HG03342 (cell line): ENCODE data around the gene ARID3C.

Experiments
- ATAC-seq: cut with Tn5 transposase; IDR thresholded peaks from one replicate; pipeline ENCODE4 v1.9.1; 2021; ENCODE audit warnings: mild to moderate bottlenecking, moderate library complexity; ENCODE audit not compliant: unreplicated experiment

Gene ARID3C

DNA sequence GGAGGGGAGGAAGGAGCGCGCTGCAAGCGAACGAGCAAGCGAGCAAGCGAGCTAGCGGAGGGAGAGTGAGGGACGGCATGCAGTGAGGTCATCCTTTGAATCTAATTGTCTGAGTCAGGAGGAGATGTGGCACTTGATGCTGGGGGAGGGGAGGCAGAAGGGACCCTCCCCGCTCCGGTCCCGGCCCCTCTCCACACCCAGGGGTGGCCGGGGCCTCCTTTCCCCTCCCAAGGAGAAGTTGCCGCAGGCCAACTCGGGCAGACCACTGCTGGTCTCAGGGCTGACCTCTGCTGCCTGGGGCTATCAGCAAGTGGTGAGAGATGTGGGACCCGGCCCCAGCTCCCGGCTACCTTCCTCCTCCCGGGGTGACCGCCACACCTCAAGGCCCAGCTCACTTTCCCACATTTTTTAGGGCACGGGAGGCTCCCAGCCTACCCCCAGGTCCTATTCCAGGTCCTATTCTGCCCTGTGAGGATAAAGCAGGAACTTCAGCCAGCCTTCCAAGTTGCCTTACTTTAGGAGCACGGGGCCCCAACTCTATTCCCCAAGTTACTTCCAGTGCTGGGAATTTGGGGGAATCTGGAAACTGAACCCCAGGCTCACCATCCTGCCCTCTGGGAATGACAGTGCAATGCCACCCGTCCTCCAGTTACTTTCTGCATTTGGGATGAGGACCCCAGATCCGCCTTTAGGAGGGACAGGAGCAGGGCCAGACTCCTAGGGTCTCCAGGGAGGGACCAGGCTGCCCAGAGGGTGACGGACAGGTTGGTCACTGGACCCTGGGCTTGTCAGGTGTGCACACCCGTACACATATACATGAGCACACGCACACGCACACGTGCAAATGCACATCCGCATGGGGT, 50.4 kb downstream of the ARID3C start:
- ATAC-seq, result no peak

DNA sequence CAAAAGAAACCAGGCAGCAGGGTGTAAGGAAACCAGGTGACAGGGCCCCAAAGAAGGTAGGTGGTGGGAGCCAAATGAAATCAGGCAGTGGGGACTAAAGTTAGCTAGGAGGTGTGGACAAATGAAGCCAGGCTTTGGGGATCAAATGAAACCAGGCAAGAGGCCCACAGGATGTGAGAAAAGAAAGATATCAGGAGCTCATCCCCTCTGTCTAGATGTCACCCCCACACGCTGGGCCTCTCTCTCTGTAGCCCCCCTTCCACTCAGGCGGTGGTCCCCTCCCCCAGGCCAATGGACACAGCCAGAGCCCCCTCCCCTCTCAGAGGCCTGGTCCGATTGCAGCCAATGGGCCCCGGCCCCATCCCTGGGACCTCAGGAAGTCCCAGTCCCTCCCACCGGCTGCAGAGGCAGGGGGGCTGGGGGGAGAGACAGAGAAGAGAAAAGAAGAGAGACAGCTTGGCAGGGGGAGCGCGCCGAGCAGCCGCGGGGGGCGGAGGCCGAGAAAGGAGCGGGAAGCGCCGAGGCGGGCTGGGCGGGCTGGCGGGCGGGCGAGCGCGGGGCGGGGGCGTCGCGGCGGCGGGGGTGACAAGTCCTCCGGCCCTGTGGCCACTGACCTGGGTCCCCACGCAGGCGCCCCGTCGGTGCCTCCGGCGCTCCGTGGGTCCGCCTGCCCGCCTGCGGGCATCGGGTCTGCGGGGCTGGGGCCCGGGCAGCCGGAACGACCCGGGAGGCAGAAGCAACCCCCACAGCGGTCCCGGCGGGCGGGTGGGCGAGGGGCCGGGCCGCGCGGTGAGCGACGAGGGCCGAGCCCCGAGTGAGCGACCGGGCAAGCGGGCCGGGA, 51.2 kb downstream of the ARID3C start:
- ATAC-seq, result no peak

DNA sequence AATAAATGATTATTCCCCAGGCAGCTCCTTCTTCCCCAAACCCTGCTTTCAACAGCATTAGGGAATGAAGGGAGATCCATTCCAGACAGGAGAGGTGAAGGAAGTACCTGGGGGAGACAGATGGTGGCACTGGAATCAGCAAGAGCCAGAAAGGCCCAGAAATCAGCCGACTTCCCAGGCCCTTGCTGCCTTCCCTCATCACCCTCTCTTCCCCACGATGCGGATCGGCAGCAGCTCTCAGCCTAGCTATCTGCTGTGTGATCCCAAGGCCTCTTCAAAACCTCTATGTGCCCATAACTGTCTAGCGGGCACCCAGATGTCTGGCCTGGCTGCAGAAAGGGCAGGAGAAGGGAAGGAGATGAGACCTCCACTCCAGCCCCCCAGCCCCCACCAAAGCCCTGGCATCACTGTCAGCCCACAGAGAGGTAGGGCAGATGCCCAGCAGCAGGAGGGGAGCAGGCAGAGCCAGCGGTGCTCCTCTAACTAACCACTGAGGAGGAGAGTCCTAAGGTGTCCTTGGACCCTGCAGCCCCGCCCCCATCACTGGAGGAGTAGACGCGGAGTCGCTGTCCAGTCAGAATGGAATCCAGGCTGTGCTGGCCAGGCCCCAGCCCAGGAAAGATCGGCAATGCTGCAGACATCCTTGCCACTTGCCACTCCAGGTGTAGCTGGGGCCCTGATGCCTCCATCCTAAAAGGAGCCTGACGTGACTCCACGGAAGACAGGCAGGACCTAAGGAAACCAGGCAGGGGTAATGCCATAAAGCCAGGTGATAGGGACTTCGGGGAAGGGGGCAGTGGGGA, 52.1 kb downstream of the ARID3C start:
- ATAC-seq, result no peak

DNA sequence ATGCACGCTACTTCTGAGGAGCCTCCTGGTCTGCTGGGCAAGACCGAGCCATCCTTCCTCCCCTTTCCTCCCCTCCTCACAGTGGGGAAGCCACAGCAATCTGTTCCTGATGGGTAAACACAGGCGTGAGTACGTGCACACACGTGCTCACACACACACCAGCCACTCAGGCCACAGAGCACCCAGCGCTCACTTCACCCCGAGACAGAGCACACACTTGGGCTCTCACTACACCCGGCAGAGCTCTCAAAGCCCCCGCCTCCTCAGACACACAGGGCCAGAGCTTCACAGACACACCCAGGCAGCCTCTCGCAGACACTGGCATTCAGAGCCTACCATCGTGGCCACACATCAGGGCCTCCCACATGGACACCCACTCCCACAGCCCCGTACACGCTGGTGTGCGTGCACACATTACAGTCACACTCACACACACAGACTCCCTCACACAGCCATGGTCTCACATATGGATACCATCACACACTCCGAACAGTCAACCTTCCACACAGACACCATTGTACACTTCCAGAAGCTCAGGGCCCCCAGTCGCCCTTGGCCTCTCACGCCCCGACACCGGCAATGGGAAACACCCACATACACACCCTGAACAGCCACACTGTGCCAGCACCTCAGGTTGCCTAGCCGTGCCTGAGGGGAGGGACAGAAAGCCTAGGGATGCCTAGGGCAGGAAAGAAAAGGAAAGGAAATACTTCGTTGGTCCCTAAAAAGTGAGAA, 52.8 kb downstream of the ARID3C start:
- no peak for ATAC-seq

DNA sequence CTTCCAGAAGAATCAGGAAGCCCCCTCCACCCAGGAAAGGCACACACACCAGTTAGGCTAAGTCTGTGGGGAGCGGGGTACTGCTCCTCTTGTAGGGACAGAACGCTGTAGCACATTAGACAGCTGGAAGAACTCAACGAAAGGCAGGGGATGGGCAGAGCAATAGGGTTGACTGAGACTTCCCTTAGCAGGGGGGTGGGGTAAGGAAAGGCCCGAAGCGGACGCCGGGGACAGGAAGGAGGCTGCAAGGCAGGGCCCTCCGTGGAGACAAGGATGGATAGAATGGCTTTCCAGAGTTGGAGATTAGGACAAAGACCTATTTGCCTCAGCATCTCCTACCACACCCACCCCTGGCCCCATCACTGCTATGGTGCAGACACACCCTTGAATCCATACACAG, 53.6 kb downstream of the ARID3C start:
- no peak for ATAC-seq

DNA sequence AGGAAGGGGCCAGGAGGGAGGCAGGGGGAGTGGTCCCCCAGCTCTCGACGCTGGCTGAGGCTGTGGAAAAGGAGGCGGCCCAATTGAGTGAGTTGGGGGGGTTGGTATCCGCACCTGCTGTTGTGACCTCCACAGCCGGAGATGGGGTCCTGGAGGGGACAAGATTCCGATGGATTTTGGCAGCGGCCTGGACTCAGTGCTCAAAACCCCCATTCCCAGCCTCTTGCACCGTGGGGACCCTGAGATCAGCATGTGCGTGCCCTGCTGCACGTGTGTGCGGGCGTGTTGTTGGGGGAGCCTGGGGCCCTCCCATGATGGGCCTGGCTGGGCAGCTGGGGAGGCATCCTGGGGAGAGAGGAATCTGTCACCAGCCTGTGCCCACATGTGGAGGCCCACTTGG, 54.3 kb downstream of the ARID3C start:
- ATAC-seq, result no peak

DNA sequence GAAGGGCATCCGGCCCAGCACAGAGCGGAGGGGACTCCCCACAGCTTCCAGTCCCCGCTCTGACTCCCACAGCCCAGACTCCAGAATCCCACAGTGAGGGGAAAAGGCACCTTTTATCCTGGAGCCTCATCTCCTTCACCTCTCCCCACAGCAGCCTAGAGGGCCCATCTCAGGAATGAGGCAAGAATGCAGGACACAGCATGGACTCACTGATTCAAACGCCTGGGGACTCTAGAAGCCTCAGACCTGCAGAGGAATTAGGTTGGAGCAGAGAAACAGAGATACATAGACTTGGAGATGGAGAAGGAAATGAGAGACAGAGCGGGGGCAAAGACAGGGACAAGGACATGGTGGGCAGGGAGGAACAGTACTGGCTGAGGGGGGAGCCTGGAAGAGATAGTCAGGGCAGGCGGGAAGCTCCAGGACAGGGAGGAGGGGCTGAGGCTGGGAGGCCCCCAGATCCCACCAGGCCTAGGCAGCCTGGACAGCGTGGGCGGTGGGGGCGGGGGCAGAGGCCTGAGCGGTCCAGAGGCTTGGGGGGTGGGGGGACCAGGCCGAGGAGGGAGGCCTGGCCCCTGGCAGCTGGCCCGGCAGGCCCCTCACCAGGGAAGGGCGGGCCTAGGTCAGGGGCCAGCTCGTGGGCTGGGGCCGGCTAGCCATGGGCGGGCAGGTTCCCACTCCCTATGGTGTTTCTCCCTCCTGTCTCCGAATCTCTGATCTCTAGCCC, 55.1 kb downstream of the ARID3C start:
- ATAC-seq, result no peak

DNA sequence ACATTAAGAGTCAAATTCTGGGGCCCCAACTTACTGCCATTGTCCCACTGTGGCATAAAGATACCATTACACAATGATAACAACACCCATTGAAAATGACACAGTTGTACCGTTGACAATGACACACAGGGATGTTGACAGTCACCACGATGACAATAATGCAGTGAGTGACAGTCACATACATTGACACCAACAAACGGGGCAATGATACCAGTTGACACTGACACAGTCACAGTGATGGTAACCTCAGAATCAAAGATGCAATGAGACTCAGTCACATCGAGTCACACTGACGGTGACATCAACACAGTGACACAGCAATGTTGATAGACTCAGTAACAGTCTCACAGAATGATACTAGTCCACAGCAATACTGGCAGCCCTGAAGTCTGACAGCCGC, 56.2 kb downstream of the ARID3C start:
- no peak for ATAC-seq

DNA sequence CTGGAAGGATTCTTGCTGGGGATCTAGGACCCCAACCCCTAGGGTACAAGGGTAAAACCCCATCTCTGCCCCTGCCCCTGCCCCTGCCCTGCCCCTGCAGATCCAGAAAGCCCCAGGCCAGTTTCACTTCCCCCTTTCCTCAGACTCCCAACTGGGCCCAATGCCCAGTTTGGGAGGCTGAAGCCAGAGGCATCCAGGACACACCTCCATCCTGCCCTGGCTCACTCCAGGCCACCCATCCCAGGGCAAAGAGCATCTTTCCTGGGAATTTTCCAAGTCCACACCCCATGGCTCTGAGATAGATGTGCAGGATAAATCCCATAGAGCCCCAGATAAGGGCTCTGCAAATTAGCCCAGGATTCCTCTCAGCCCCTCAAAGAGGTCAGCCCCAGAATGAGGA, 56.8 kb downstream of the ARID3C start:
- ATAC-seq, result no peak

DNA sequence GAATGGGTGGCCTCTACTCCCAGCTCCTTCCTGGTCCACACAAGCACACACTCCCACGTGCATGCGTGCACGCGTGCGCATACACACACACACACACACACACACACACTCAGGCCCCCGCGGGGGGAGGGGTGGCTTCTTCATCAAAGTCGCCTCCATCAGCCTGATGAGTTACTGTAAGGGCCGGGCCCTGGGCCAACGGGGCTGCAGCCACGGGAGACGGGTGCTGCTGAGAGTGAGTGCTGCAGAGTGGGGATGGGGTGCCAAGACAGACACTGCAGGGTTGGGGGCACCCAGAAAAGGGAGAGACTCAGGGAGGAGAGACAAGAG, 57.4 kb downstream of the ARID3C start:
- ATAC-seq, result no peak
